D721Med (cell line): ENCODE results near the gene FEZ2.
"Not testable (repeated sequence)": the region's sequence is repeated elsewhere in the genome, so short reads cannot be mapped to it uniquely, and the experiment has no call there.

Source experiments
- DNase-seq: peaks from one replicate; pipeline ENCODE4 v3.0.0; 2011; ENCODE audit warnings: low spot score; ENCODE audit not compliant: insufficient read length
- FAIRE-seq: peaks from 2 replicates; lab custom pipeline; 2011; peaks lifted over from hg19 to GRCh38; lab: Jason Lieb, UNC
- TF ChIP-seq, protein P1 (sequence below): IDR thresholded peaks from 2 replicates; pipeline ENCODE4 v1.5.1; 2012; ENCODE audit warnings: mild to moderate bottlenecking, control low read depth; ENCODE audit not compliant: insufficient read depth; ENCODE audit errors: missing control alignments

The FEZ2 gene

DNA sequence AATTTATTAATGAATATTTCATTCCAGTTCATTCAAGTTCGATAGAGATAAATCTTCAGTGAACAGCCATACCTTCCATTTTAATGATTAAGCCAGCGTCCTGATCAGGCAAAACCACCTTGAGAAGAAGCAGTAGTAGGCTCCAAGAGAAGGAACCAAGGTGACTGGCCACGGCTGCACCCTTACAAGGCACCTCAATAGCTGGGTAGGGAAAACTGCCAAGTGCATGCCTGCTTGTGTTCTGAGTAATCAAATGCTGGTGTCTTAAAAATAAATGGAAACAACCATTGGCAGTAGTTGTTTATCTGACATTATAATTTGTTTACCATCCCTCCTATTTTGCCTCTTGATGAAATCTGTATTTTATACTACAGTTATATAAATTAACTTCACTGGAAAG is 10.0 kb upstream of the FEZ2 start:
- DNase-seq (no peak), FAIRE-seq (no peak)
- TF ChIP-seq, protein P1, sequence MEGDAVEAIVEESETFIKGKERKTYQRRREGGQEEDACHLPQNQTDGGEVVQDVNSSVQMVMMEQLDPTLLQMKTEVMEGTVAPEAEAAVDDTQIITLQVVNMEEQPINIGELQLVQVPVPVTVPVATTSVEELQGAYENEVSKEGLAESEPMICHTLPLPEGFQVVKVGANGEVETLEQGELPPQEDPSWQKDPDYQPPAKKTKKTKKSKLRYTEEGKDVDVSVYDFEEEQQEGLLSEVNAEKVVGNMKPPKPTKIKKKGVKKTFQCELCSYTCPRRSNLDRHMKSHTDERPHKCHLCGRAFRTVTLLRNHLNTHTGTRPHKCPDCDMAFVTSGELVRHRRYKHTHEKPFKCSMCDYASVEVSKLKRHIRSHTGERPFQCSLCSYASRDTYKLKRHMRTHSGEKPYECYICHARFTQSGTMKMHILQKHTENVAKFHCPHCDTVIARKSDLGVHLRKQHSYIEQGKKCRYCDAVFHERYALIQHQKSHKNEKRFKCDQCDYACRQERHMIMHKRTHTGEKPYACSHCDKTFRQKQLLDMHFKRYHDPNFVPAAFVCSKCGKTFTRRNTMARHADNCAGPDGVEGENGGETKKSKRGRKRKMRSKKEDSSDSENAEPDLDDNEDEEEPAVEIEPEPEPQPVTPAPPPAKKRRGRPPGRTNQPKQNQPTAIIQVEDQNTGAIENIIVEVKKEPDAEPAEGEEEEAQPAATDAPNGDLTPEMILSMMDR: no peak

- DNase-seq (no peak), FAIRE-seq (no peak)
- TF ChIP-seq, protein P1: no peak
Observed at GRCh38 chr2:36606925-36607324, 9.0 kb upstream of the FEZ2 start.

DNA sequence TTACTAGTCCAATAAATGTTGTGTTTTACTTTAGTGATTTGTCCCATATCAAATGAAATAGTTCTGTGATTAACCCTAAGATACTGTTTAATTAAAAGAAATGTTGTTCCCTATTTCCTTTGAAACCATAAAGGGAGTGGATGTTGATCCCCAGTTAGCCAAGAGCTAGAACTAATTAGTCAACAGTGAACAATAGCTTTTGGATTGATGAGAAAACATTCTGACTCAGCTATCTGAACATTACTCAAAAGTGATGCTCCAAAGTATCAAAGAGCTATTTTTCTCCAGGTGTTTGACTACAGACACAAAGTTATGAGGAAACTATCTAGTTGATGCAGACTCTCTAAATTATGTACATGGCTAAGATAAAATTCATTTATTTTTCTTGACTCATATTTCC is 7.3 kb upstream of the FEZ2 start:
- TF ChIP-seq, protein P1: no peak
- no peak for DNase-seq
- FAIRE-seq: no peak

GRCh38 chr2:36603629-36604028 is 5.7 kb upstream of the FEZ2 start:
- not testable (repeated sequence) for DNase-seq, FAIRE-seq

GRCh38 chr2:36597003-36597531 is 901 bp downstream of the FEZ2 start:
- TF ChIP-seq, protein P1: no peak
- DNase-seq (no peak), FAIRE-seq (no peak)

- DNase-seq (no peak), FAIRE-seq (no peak)
- TF ChIP-seq, protein P1: no peak
Observed at GRCh38 chr2:36596397-36596796, 1.6 kb downstream of the FEZ2 start.

GRCh38 chr2:36594849-36595248 is 3.1 kb downstream of the FEZ2 start:
- DNase-seq (no peak), FAIRE-seq (no peak)
- TF ChIP-seq, protein P1: no peak

DNA sequence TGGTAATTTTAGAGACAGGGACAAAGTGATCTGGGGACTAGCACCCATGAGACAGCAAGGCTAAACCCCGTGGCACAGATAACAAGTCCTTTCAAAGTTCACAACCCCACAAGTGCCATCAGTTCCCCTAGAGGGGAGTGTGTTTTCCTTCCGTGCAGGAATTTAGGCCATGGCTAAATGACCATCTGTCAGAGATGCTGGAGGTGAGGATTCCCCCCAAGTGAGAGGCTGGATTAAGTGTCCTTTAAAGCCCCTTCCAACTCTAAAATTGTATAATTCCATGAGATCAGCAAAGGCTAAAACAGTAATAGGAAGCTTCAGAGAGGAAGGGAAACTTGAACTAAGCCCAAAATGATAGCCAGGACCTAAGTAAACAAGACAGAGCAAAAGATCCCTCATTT is 8.7 kb downstream of the FEZ2 start:
- FAIRE-seq: peak; percentile 70

More for the DNA sequence above, 8.7 kb downstream of the FEZ2 start:
- DNase-seq: no peak
- TF ChIP-seq, protein P1: no peak
